CD14-positive monocyte (primary cell): ENCODE results near the gene DSTN. TPM values are rescaled to one million over a fixed set of nuclear protein-coding genes. Genes with fewer than 3 reads are reported as not detected.

ENCODE experiments used
- DNase-seq, 3 donors: peaks; one replicate each; pipeline ENCODE4 v3.0.0-alpha.2; 2011 to 2022
- H2AFZ ChIP-seq: 2 replicates; pipeline ENCODE4 v1.6.0; 2012; ENCODE audit warnings: mild to moderate bottlenecking, low read depth, low read length, inconsistent platforms; ENCODE audit not compliant: insufficient read depth, poor library complexity, severe bottlenecking
- H3K27ac ChIP-seq, 2 donors: 1 replicate in 1 of 2; 2 replicates in 1 of 2; pipeline ENCODE4 v1.5.1; 2012 to 2013; ENCODE audit warnings: low read length in 2 of 2, control low read depth in 1 of 2, inconsistent platforms in 1 of 2, low read depth in 1 of 2, mild to moderate bottlenecking in 1 of 2
- H3K27me3 ChIP-seq, 2 donors: one replicate each; pipeline versions ENCODE4 v1.6.0 to v1.6.1; 2011 to 2013; ENCODE audit warnings: low read length in 2 of 2; ENCODE audit not compliant: control insufficient read depth in 2 of 2, insufficient read depth in 2 of 2
- H3K36me3 ChIP-seq, 2 donors: replicated peaks in 1 of 2; 1 replicate in 1 of 2; 2 replicates in 1 of 2; pipeline versions ENCODE4 v1.5.1 to v1.6.1; 2012 to 2013; ENCODE audit warnings: low read length in 2 of 2, control low read depth in 1 of 2, inconsistent platforms in 1 of 2, mild to moderate bottlenecking in 1 of 2; ENCODE audit not compliant: insufficient read depth in 2 of 2, control insufficient read depth in 1 of 2
- H3K4me1 ChIP-seq, 2 donors: 1 replicate in 1 of 2; 2 replicates in 1 of 2; pipeline versions ENCODE4 v1.5.1 to v1.6.1; 2012 to 2013; ENCODE audit warnings: low read length in 2 of 2, control low read depth in 1 of 2, inconsistent platforms in 1 of 2, mild to moderate bottlenecking in 1 of 2, moderate library complexity in 1 of 2; ENCODE audit not compliant: insufficient read depth in 2 of 2, control insufficient read depth in 1 of 2
- H3K4me2 ChIP-seq: replicated peaks from 2 replicates; pipeline ENCODE3; 2012; ENCODE audit warnings: low read length, moderate library complexity, mild to moderate bottlenecking; ENCODE audit not compliant: poor library complexity, severe bottlenecking; ENCODE audit errors: extremely low read depth
- H3K4me3 ChIP-seq, 3 experiments: fragments of 200-600 bp in 1 of 3; sonication (generic) in 1 of 3; replicated peaks in 1 of 3; 1 replicate in 2 of 3; 2 replicates in 1 of 3; pipeline ENCODE4 v1.5.1; 2011 to 2013; ENCODE audit warnings: low read length in 3 of 3, mild to moderate bottlenecking in 3 of 3, control low read depth in 2 of 3, low read depth in 2 of 3, inconsistent platforms in 1 of 3, moderate library complexity in 1 of 3
- H3K79me2 ChIP-seq: 2 replicates; pipeline ENCODE4 v1.6.0; 2012; ENCODE audit warnings: mild to moderate bottlenecking, control low read depth, inconsistent platforms, low read length, moderate library complexity; ENCODE audit not compliant: insufficient read depth
- H3K9ac ChIP-seq: 2 replicates; pipeline ENCODE4 v1.6.0; 2017; ENCODE audit warnings: low read length, mild to moderate bottlenecking; ENCODE audit not compliant: insufficient read depth, poor library complexity, severe bottlenecking
- H3K9me3 ChIP-seq, 2 donors: replicated peaks in 1 of 2; 1 replicate in 1 of 2; 2 replicates in 1 of 2; pipeline versions ENCODE4 v1.5.1 to v1.6.1; 2012 to 2013; ENCODE audit warnings: low read length in 2 of 2, control low read depth in 1 of 2; ENCODE audit not compliant: control insufficient read depth in 1 of 2, insufficient read depth in 1 of 2
- H4K20me1 ChIP-seq: 2 replicates; pipeline ENCODE4 v1.6.0; 2012; ENCODE audit warnings: mild to moderate bottlenecking, low read length, control low read depth, moderate library complexity; ENCODE audit not compliant: insufficient read depth
- H3K27ac Mint-ChIP-seq, 7 donors: one replicate each; pipeline ENCODE4 v1.8.0; 2020; ENCODE audit warnings: mild to moderate bottlenecking in 7 of 7, mixed read lengths in 7 of 7, moderate library complexity in 6 of 7, inconsistent platforms in 2 of 7
- H3K27me3 Mint-ChIP-seq, 3 donors: one replicate each; pipeline ENCODE4 v1.8.0; 2021 to 2022; ENCODE audit warnings: low read depth in 3 of 3, mild to moderate bottlenecking in 3 of 3, mixed read lengths in 3 of 3, moderate library complexity in 3 of 3, inconsistent platforms in 1 of 3
- H3K36me3 Mint-ChIP-seq, 2 donors: one replicate each; pipeline ENCODE4 v1.8.0; 2020; ENCODE audit warnings: mixed read lengths in 2 of 2, inconsistent platforms in 1 of 2, mild to moderate bottlenecking in 1 of 2
- H3K4me1 Mint-ChIP-seq: one replicate; pipeline ENCODE4 v1.8.0; 2020; ENCODE audit warnings: mild to moderate bottlenecking, mixed read lengths
- H3K4me3 Mint-ChIP-seq, 2 donors: one replicate each; pipeline ENCODE4 v1.8.0; 2020; ENCODE audit warnings: mild to moderate bottlenecking in 2 of 2, mixed read lengths in 2 of 2, moderate library complexity in 1 of 2
- H3K9me3 Mint-ChIP-seq, 7 donors: one replicate each; pipeline ENCODE4 v1.8.0; 2020 to 2022; ENCODE audit warnings: mixed read lengths in 7 of 7, mild to moderate bottlenecking in 6 of 7, moderate library complexity in 6 of 7, inconsistent platforms in 2 of 7
- CTCF ChIP-seq: fragments of 200-600 bp; IDR thresholded peaks from one replicate; pipeline ENCODE4 v1.8.0; 2022; ENCODE audit warnings: antibody characterized with exemption, mild to moderate bottlenecking
- WGBS: methylation state at CpG from one replicate; pipeline ENCODE4 v1.1.5; 2013; ENCODE audit warnings: missing lambda C conversion rate; ENCODE audit not compliant: insufficient coverage; 5-methylcytosine and 5-hydroxymethylcytosine counted together
- intact Hi-C, 2 donors: fragments of 100-400 bp; cut with micrococcal nuclease; formaldehyde crosslinking; loops; one replicate each; pipeline versions ENCODE4 v1.15.0 to v1.15.1; 2023
- polyA plus RNA-seq, 3 donors: library from polyadenylated mRNA; depleted of rRNA in 1 of 3; unstranded in 2 of 3; stranded (reverse) in 1 of 3; fragments of 300-500 nt in 2 of 3; fragments of >200 nt in 1 of 3; fragmentation: Illumina TruSeq in 2 of 3; gene quantifications; 1 replicate in 2 of 3; 2 replicates in 1 of 3; pipeline ENCODE4 v1.2.3, GENCODE V29; 2012 to 2021

Gene DSTN
- polyA plus RNA-seq, 3 donors = 15.6 to 63.8 (median 58.4) TPM

DNA sequence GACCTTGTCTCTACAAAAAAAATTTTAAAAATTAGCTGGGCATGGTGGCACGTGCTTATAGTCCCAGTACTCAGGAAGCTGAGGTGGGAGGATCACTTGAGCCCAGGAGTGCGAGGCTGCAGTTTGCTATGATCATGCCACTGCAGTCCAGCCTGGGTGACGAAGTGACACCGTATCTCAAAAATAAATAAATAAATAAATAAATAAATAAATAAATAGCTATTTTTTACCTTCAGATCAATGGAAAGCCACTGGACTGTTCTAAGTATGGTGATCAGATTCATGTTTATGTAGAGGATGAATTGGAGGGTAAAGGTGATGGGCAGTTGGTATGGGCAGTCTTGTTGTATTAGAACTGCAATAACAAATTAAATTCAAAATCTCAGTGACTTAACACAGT lies 24.0 kb downstream of the DSTN start:
- WGBS = no CpG with 5 or more reads among the region's 4 CpGs
- Mint-ChIP-seq H3K9me3 (no peaks in the 10 kb centered on the region), H3K4me1 (peaks cover 2% of the 10 kb centered on the region), H3K27ac (no peak overlapping the region), H3K4me3 (no peak overlapping the region), H3K36me3 (peaks cover 0 to 2% of the 10 kb centered on the region in 2 donors), H3K27me3 (peaks cover 0 to 2% (median 0%) of the 10 kb centered on the region in 3 donors)
- H3K27me3 ChIP-seq = no peaks in the 10 kb centered on the region
- H3K9me3 ChIP-seq = no peaks in the 10 kb centered on the region
- H4K20me1 ChIP-seq = no peaks in the 10 kb centered on the region
- H3K27ac ChIP-seq = no peak overlapping the region
- no peaks in the 10 kb centered on the region for H3K36me3 ChIP-seq
- no peaks in the 10 kb centered on the region for H3K4me1 ChIP-seq
- H3K79me2 ChIP-seq = no peaks in the 10 kb centered on the region
- intact Hi-C loops = loop anchor here in 1 of 2 donors (5.0 kb wide), 1 partner anchor 87 kb away; no protein-coding TSS in a partner anchor
- H2AFZ ChIP-seq = no peak overlapping the region
- H3K4me2 ChIP-seq = no peak overlapping the region
- H3K9ac ChIP-seq = no peak overlapping the region
- TF ChIP-seq CTCF = no peak
- H3K4me3 ChIP-seq = no peak overlapping the region
- DNase-seq = no peak

GRCh38 chr20:17594443-17594842 lies 24.6 kb downstream of the DSTN start:
- no peak overlapping the region for H3K9ac ChIP-seq
- peaks cover 2% of the 10 kb centered on the region for H4K20me1 ChIP-seq
- no peak overlapping the region for H3K4me3 ChIP-seq
- H3K27me3 Mint-ChIP-seq = peaks cover 0 to 2% (median 0%) of the 10 kb centered on the region in 3 donors
- no peaks in the 10 kb centered on the region for H3K9me3 ChIP-seq
- H3K36me3 ChIP-seq = no peaks in the 10 kb centered on the region
- H3K4me1 ChIP-seq = no peaks in the 10 kb centered on the region
- no peak for DNase-seq
- H3K9me3 Mint-ChIP-seq = no peaks in the 10 kb centered on the region
- H3K27me3 ChIP-seq = no peaks in the 10 kb centered on the region
- peaks cover 0 to 2% of the 10 kb centered on the region in 2 donors for H3K36me3 Mint-ChIP-seq
- no peak overlapping the region for H3K27ac Mint-ChIP-seq
- H3K4me3 Mint-ChIP-seq = no peak overlapping the region
- no peak overlapping the region for H3K4me2 ChIP-seq
- intact Hi-C loops = loop anchor here in 1 of 2 donors (5.0 kb wide), 1 partner anchor 87 kb away; no protein-coding TSS in a partner anchor
- H3K4me1 Mint-ChIP-seq = peaks cover 2% of the 10 kb centered on the region
- no peak overlapping the region for H2AFZ ChIP-seq
- no peaks in the 10 kb centered on the region for H3K79me2 ChIP-seq
- H3K27ac ChIP-seq = no peak overlapping the region
- TF ChIP-seq CTCF = no peak
